ENCODE data around the gene SHB. TPM values are rescaled to one million over a fixed set of nuclear protein-coding genes. Genes with fewer than 3 reads are reported as not detected.
"Not testable (repeated sequence)": the region's sequence is repeated elsewhere in the genome, so short reads cannot be mapped to it uniquely, and the experiment has no call there.

Gene SHB
- total and polyA plus RNA-seq, 2 of the 8 experiments (the other 6 are each of a cell fraction or from before 2014, with no cell fraction given), result 4.1 to 12.6 TPM

DNA sequence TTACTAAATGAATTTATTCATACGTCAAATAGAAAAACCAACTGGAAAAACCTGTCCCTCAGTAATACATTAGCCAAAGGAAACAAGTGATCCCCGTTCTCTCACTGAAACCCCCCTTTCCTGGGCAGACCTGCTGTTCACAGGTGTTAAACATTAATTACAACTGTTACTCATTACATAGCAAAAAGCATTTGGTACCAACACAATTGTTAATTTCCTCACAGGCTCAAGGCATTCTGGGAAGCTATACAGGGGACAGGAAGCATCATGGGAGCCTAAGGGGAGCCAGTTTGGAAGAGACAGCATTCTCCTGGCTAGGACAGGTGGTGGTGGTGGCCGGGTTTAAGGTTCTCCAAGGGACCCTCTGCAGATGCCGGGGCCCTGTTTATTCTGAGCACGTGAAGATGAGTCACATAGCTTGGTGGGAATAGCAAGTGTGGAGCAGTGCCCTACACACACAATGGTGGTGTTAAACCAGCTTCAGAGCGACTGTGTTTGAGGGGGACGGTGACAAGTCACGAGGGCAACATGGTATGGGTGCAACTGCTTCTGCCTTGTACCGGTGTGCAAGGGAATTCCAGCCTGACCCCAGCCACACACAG, 102.5 kb downstream of the SHB start (continued):
- no peak for TF ChIP-seq CTBP2 (IDR thresholded peaks at IDR 0.05; ENCODE audit: borderline replicate concordance, insufficient read depth, insufficient read length, low read length)
- TF ChIP-seq POU5F1 (IDR thresholded peaks at IDR 0.05; ENCODE audit: low read depth, low read length), result no peak
- TF ChIP-seq EGR1 (IDR thresholded peaks at IDR 0.05; ENCODE audit: borderline replicate concordance, low read depth, low read length), result no peak
- TF ChIP-seq SRF (IDR thresholded peaks at IDR 0.05; ENCODE audit: low read depth, low read length), result no peak
- TF ChIP-seq EP300 (IDR thresholded peaks at IDR 0.05; ENCODE audit: borderline replicate concordance in 1 of 2, low read depth in 2 of 2, low read length in 2 of 2), result no peak
- TF ChIP-seq, protein P1, sequence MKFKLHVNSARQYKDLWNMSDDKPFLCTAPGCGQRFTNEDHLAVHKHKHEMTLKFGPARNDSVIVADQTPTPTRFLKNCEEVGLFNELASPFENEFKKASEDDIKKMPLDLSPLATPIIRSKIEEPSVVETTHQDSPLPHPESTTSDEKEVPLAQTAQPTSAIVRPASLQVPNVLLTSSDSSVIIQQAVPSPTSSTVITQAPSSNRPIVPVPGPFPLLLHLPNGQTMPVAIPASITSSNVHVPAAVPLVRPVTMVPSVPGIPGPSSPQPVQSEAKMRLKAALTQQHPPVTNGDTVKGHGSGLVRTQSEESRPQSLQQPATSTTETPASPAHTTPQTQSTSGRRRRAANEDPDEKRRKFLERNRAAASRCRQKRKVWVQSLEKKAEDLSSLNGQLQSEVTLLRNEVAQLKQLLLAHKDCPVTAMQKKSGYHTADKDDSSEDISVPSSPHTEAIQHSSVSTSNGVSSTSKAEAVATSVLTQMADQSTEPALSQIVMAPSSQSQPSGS (IDR thresholded peaks at IDR 0.05; ENCODE audit: low read length), result no peak
- no peak for TF ChIP-seq RNF2 (IDR thresholded peaks at IDR 0.05; ENCODE audit: borderline replicate concordance, low read depth, low read length, missing control alignments, poor library complexity, severe bottlenecking)

DNA sequence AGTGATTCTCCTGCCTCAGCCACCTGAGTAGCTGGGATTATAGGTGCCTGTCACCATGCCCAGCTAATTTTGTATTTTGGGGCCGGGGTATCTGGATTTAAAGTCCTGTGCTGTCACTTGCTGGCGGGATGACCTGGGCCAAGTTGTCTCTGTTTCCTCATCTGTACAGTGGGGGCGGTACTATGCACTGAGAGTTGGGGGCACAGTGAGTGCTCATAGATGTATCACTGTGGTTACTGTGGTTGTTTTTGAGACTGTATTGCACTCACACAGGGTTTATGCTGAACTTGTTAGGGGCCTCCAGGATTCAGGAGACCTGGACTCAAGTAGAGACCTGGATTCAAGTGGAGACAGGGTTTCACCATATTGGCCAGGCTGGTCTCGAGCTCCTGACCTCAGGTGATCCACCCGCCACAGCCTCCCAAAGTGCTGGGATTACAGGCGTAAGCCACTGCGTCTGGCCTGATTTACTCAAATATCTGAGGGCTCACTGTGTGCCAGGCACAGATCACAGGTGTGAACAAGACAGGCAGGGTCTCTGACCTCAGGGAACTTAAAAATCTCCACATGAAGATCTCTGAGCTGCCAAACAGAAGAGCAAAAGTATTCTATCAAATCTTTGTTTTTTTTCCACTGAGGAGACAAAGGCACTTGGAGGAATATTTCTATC, 103.2 kb downstream of the SHB start:
- H3K79me2 ChIP-seq (ENCODE audit: control insufficient read depth in 1 of 2, insufficient read depth in 2 of 2, low read length in 2 of 2); DNase-seq (ENCODE audit: low read depth in 1 of 2, low spot score in 2 of 2); H3K18ac ChIP-seq (ENCODE audit: extremely low read depth, low read length); H3K4ac ChIP-seq (replicated peaks; ENCODE audit: insufficient read length, low read depth, low read length); H3K79me1 ChIP-seq (ENCODE audit: low read depth, low read length); H3K9me3 ChIP-seq (ENCODE audit: insufficient read depth in 2 of 2, low read depth in 1 of 2, low read length in 1 of 2); H3K23ac ChIP-seq (ENCODE audit: insufficient read length); H2AFZ ChIP-seq (ENCODE audit: low read length); H2BK120ac ChIP-seq (replicated peaks; ENCODE audit: low read depth, low read length); H4K5ac ChIP-seq (ENCODE audit: insufficient read length, low read depth, low read length); H3K27me3 ChIP-seq (replicated peaks in 1 of 4; ENCODE audit: control insufficient read depth in 3 of 4, extremely low read depth in 1 of 4, insufficient read depth in 3 of 4, low read length in 3 of 4); H3K4me3 ChIP-seq (ENCODE audit: extremely low read depth in 1 of 4, insufficient read depth in 2 of 4, low read depth in 3 of 4, low read length in 4 of 4); POLR2A ChIA-PET (ENCODE audit: partially characterized antibody); H4K91ac ChIP-seq (replicated peaks; ENCODE audit: insufficient read length, low read length); H2BK20ac ChIP-seq (ENCODE audit: low read length); H4K8ac ChIP-seq (ENCODE audit: extremely low read depth, insufficient read depth, low read length); H3K56ac ChIP-seq (replicated peaks; ENCODE audit: insufficient read length, low read depth, low read length); H2BK15ac ChIP-seq (ENCODE audit: low read length); H3K4me2 ChIP-seq (ENCODE audit: insufficient read depth in 1 of 2, low read depth in 2 of 2, low read length in 2 of 2); H3K27ac ChIP-seq (ENCODE audit: low read depth, low read length); H2AK5ac ChIP-seq (ENCODE audit: low read depth, low read length); H3K4me1 ChIP-seq (replicated peaks in 1 of 4; ENCODE audit: control insufficient read depth in 3 of 4, insufficient read depth in 4 of 4, low read length in 3 of 4); H2BK5ac ChIP-seq (ENCODE audit: low read depth, low read length); FAIRE-seq; H3K36me3 ChIP-seq (ENCODE audit: control insufficient read depth in 2 of 4, insufficient read depth in 4 of 4, low read length in 3 of 4); H3K23me2 ChIP-seq (ENCODE audit: low read depth, low read length); H4K20me1 ChIP-seq (replicated peaks in 1 of 2; ENCODE audit: control insufficient read depth in 1 of 2, insufficient read depth in 2 of 2, low read length in 2 of 2); H3K14ac ChIP-seq (ENCODE audit: insufficient read length); H2BK12ac ChIP-seq (ENCODE audit: low read depth, low read length); H3K9ac ChIP-seq (replicated peaks in 1 of 4; ENCODE audit: extremely low read depth in 1 of 4, low read depth in 3 of 4, low read length in 3 of 4): not testable (repeated sequence)
- 84% methylated on average over 7 of the region's 7 CpGs; no CpG with 5 or more reads in 1 of the 2 experiments for WGBS, 2 experiments (ENCODE audit: extremely low coverage in 1 of 2, insufficient coverage in 1 of 2, insufficient read length in 1 of 2, insufficient replicate concordance in 2 of 2, low coverage in 1 of 2, low lambda C conversion rate in 2 of 2, missing lambda C conversion rate in 1 of 2)
- CTCF ChIA-PET (ENCODE audit: partially characterized antibody), result interaction anchor here (0.9 to 1.9 kb wide), 7 partner anchors 8 to 62 kb away, joined by 3 to 6 read pairs (median 4); no protein-coding TSS in a partner anchor
